Measurements from ENCODE around the gene RANBP1.

- TF ChIP-seq CTCF (IDR thresholded peaks at IDR 0.05 in 4 of 5, conservative IDR thresholded peaks at IDR 0.05 in 1 of 5) (no peak), POLR2A (IDR thresholded peaks at IDR 0.05) (no peak)
Measured at GRCh38 chr22:20086101-20086599, 29.8 kb upstream of the RANBP1 start.

All from gastrocnemius medialis (tissue), 4 donors.